Peyer's patch (tissue), 4 donors: ENCODE results near the gene ACOX1.

Source experiments
- POLR2A ChIP-seq, 2 donors: fragments of 450-650 bp; IDR thresholded peaks; one replicate each; pipeline ENCODE4 v1.5.1; 2017; ENCODE audit warnings: antibody characterized with exemption in 2 of 2, mild to moderate bottlenecking in 2 of 2, moderate library complexity in 2 of 2
- TF ChIP-seq, protein P1 (sequence below), 6 experiments: fragments of 450-650 bp in 4 of 6; fragments of 200-600 bp in 2 of 6; sonication (generic) in 1 of 6; IDR thresholded peaks; one replicate each; pipeline ENCODE4 v1.5.1; 2017 to 2019; ENCODE audit warnings: antibody characterized with exemption in 6 of 6, mild to moderate bottlenecking in 3 of 6, moderate library complexity in 1 of 6

- TF ChIP-seq, protein P1, sequence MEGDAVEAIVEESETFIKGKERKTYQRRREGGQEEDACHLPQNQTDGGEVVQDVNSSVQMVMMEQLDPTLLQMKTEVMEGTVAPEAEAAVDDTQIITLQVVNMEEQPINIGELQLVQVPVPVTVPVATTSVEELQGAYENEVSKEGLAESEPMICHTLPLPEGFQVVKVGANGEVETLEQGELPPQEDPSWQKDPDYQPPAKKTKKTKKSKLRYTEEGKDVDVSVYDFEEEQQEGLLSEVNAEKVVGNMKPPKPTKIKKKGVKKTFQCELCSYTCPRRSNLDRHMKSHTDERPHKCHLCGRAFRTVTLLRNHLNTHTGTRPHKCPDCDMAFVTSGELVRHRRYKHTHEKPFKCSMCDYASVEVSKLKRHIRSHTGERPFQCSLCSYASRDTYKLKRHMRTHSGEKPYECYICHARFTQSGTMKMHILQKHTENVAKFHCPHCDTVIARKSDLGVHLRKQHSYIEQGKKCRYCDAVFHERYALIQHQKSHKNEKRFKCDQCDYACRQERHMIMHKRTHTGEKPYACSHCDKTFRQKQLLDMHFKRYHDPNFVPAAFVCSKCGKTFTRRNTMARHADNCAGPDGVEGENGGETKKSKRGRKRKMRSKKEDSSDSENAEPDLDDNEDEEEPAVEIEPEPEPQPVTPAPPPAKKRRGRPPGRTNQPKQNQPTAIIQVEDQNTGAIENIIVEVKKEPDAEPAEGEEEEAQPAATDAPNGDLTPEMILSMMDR (IDR thresholded peaks at IDR 0.05) = no peak
- no peak for TF ChIP-seq POLR2A (IDR thresholded peaks at IDR 0.05)
Measured at GRCh38 chr17:75950421-75950820, 28.5 kb downstream of the ACOX1 start.
